ENCODE results near the gene DEDD. TPM values are rescaled to one million over a fixed set of nuclear protein-coding genes. Genes with fewer than 3 reads are reported as not detected.
A peak's percentile ranks its signal among the peaks of the same experiment; 100 is the strongest.
"Not testable (repeated sequence)": the region's sequence is repeated elsewhere in the genome, so short reads cannot be mapped to it uniquely, and the experiment has no call there.

DEDD gene
- total RNA-seq, 4 donors from 2014 or later: 27.5 to 34.6 (median 31.1) TPM

DNA sequence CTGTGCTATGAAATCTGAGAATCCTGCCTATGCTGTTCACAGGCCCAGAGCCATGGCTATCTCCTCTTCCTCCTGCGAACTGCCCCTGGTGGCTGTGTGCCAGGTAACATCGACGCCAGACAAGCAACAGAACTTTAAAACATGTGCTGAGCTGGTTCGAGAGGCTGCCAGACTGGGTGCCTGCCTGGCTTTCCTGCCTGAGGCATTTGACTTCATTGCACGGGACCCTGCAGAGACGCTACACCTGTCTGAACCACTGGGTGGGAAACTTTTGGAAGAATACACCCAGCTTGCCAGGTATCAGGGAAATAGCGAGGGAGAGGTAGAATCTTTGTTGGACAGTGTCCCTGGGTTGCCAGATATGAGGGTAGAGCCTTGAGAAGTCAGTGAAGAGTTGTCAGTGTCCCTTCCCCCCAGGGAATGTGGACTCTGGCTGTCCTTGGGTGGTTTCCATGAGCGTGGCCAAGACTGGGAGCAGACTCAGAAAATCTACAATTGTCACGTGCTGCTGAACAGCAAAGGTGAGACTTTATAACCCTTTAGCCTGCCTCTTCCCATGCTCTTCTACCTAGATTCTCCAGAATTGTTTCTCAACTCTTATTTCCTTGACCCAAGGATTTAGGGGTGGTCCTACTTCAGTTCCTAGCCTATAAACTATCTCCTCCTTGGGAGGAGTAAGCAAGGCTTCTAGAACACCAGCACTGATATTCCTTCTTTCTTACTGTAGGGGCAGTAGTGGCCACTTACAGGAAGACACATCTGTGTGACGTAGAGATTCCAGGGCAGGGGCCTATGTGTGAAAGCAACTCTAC lies 13.2 kb downstream of the DEDD start:
- WGBS, 2 donors: 28 to 31% methylated on average over 10 of the region's 10 CpGs
- Histone ChIP-seq H3K4me1 (peaks cover 20 to 36% of the 10 kb centered on the region in 2 donors), H3K4me3 (replicated peaks in 1 of 3) (peak overlapping the region in 1 of 3 donors; percentile 79), H3K9me3 (no peaks in the 10 kb centered on the region), H3K27ac (peak overlapping the region; percentile 78 to 93 (median 93)), H3K36me3 (peaks cover 30 to 35% of the 10 kb centered on the region in 2 donors), H3K27me3 (no peaks in the 10 kb centered on the region)
- TF ChIP-seq POLR2A (IDR thresholded peaks at IDR 0.05): no peak
- TF ChIP-seq, protein P1, sequence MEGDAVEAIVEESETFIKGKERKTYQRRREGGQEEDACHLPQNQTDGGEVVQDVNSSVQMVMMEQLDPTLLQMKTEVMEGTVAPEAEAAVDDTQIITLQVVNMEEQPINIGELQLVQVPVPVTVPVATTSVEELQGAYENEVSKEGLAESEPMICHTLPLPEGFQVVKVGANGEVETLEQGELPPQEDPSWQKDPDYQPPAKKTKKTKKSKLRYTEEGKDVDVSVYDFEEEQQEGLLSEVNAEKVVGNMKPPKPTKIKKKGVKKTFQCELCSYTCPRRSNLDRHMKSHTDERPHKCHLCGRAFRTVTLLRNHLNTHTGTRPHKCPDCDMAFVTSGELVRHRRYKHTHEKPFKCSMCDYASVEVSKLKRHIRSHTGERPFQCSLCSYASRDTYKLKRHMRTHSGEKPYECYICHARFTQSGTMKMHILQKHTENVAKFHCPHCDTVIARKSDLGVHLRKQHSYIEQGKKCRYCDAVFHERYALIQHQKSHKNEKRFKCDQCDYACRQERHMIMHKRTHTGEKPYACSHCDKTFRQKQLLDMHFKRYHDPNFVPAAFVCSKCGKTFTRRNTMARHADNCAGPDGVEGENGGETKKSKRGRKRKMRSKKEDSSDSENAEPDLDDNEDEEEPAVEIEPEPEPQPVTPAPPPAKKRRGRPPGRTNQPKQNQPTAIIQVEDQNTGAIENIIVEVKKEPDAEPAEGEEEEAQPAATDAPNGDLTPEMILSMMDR (IDR thresholded peaks at IDR 0.05): peak in 3 of 6 experiments; percentile 24 to 39 (median 27)
- intact Hi-C loops (cut with DNase I): no loop called here
- peak; percentile 59 to 76 for DNase-seq

DNA sequence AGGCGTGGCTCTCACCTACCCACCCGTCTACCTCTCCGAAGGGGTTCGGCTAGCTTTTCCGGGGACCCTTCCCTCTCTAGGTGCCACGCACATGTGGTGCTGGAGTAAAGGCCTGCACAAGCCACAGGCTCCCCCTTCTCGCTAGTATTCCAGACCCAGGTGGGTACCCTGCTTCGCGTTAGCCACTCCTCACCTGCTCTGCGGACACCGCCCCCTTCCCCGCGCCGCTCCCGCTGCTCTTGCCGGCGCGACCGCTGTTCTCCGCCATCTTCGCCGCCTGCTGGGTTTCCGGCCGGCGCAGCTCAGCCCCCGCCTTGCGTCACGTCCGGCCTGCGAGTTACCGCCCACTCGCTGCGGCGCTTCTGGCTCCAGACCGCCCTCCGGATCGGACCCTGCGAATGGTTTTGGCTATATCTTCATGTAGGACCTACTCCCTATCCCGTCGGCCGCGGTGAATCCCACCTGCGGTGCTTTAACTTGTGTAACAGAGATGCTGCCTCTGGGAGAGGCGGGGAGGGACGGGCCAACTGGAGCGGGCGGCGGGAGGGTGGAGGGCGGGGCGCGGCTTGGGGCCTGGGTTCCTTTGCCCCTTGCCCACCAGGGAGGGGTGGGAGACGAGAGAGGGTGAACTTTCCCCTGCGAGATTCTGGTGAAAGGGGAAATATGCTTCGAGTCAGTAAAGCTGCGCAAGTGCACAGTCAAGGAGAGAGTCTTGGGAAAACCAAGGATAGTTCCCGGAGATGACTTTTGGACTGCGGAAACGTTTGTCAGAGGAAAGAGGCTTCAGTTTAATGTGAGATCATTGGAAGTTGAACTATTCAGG lies 14.5 kb downstream of the DEDD start, which contains the start of the genes NIT1 and PFDN2:
Gene NIT1, plus strand, starts transcription at position 347 of the 823 bp plus-strand sequence. Its CDS starts 72 bp downstream, at position 419.
Gene PFDN2, minus strand, starts transcription at position 279 of the 823 bp plus-strand sequence. Its CDS starts 11 bp downstream, at position 268.
- intact Hi-C loops (cut with DNase I): no loop called here
- TF ChIP-seq, protein P1 (IDR thresholded peaks at IDR 0.05): no peak
- peak; percentile 9 to 91 for TF ChIP-seq POLR2A (IDR thresholded peaks at IDR 0.05)
- Histone ChIP-seq H3K36me3 (peaks cover 20 to 24% of the 10 kb centered on the region in 2 donors), H3K4me3 (replicated peaks in 1 of 3) (peak within 1 kb of the TSS; percentile 77 to 92 (median 79)), H3K27ac (peak within 1 kb of the TSS; percentile 78 to 93 (median 93)), H3K9me3 (no peaks in the 10 kb centered on the region), H3K27me3 (no peaks in the 10 kb centered on the region), H3K4me1 (peaks cover 20 to 36% of the 10 kb centered on the region in 2 donors)
- WGBS, 2 donors: 0 to 1% methylated on average over 26 to 57 of the region's 58 CpGs
- peak; percentile 83 to 84 for DNase-seq

DNA sequence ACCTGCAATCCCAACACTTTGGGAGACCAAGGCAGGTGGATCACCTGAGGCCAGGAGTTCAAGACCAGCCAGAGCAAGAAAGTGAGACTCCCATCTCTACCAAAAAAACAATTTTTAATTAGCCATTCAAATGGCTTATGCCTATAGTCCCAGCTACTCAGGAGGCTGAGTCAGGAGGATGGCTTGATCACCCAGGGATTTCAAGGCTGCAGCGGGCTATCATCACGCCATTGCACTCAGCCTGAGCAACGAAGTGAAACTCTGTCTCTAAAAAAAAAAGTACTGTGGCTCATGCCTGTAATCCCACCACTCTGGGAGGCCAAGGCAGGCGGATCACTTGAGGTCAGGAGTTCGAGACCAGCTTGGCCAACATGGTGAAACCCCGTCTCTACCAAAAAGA lies 16.5 kb downstream of the DEDD start:
- H3K27ac ChIP-seq; H3K36me3 ChIP-seq; H3K4me3 ChIP-seq (replicated peaks in 1 of 3); H3K9me3 ChIP-seq; H3K27me3 ChIP-seq; DNase-seq; intact Hi-C loops (cut with DNase I): not testable (repeated sequence)
- H3K4me1 ChIP-seq: peaks cover 20 to 36% of the 10 kb centered on the region in 2 donors
- WGBS, 2 donors: 90 to 91% methylated on average over 6 of the region's 6 CpGs

DNA sequence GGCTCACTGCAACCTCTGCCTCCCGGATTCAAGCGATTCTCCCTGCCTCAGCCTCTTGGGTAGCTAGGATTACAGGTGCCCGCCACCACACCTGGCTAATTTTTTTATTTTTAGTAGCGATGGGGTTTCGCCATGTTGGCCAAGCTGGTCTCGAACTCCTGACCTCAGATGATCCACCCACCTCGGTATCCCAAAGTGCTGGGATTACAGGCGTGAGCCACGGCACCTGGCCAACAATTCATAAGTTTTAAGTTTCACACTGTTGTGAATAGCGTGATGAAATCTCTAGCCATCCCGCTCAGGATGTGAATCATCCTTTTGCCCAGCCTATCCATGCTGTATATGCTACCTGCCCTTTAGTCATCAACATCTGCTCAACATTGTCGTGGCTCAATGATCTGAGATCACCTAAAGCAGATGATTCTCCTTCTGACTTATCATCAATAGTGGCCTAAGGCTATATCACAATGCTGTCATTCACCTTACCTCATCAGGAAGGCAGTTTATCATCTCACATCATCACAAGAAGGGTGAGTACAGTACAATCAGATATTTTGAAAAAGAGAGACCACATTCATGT lies 17.2 kb downstream of the DEDD start:
- Histone ChIP-seq H3K27me3 (no peaks in the 10 kb centered on the region), H3K4me3 (replicated peaks in 1 of 3) (no peak overlapping the region), H3K9me3 (no peaks in the 10 kb centered on the region), H3K36me3 (no peaks in the 10 kb centered on the region), H3K4me1 (peaks cover 20 to 32% of the 10 kb centered on the region in 2 donors), H3K27ac (no peak overlapping the region)
- WGBS, 2 donors: 90 to 94% methylated on average over 12 of the region's 12 CpGs
- intact Hi-C loops (cut with DNase I): no loop called here
- DNase-seq: no peak
- TF ChIP-seq POLR2A (IDR thresholded peaks at IDR 0.05): no peak
- TF ChIP-seq, protein P1 (IDR thresholded peaks at IDR 0.05): no peak

DNA sequence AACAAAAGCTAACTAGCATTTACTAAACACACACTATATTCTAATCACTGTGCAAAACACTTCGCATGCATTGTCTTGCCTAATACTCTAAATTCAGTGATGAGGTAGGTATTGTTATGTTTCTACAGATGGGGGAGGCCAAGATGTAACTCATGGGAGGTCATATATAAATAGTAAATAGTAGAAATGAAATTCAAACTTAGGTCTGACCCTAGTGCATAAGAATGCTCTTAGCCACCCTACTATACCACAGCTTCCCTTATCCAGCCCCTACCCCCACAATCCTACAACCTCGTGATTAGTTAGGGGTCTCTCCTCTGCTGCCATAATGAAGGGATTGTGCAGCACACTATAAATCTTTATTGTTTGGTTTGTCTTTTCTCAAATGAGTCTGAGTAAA lies 17.9 kb downstream of the DEDD start:
- Histone ChIP-seq H3K27me3 (no peaks in the 10 kb centered on the region), H3K9me3 (no peaks in the 10 kb centered on the region), H3K4me3 (replicated peaks in 1 of 3) (no peak overlapping the region), H3K27ac (no peak overlapping the region), H3K36me3 (no peaks in the 10 kb centered on the region), H3K4me1 (peaks cover 20 to 25% of the 10 kb centered on the region in 2 donors)
- intact Hi-C loops (cut with DNase I): no loop called here
- 88 to 93% methylated on average over 2 of the region's 2 CpGs for WGBS, 2 donors
- TF ChIP-seq, protein P1 (IDR thresholded peaks at IDR 0.05): no peak
- no peak for TF ChIP-seq POLR2A (IDR thresholded peaks at IDR 0.05)
- no peak for DNase-seq
